VCaP (cell line): ENCODE results near the gene SLC4A1AP.

Experiments used
- H3K27ac ChIP-seq: fragments of 450-650 bp; 2 replicates; pipeline ENCODE4 v1.5.1; 2017
- CTCF ChIP-seq: fragments of 450-650 bp; conservative IDR thresholded peaks from 2 replicates; pipeline ENCODE4 v1.5.1; 2017; ENCODE audit warnings: mild to moderate bottlenecking, moderate library complexity

Gene SLC4A1AP

GRCh38 chr2:27720004-27720551 lies 56.4 kb downstream of the SLC4A1AP start:
- no peak overlapping the region for H3K27ac ChIP-seq
- TF ChIP-seq CTCF, result no peak

- no peak for TF ChIP-seq CTCF
- no peak overlapping the region for H3K27ac ChIP-seq
Observed at GRCh38 chr2:27721335-27721734, 57.6 kb downstream of the SLC4A1AP start.

- no peak overlapping the region for H3K27ac ChIP-seq
Observed at GRCh38 chr2:27721884-27722485, 58.3 kb downstream of the SLC4A1AP start.

GRCh38 chr2:27723372-27724144 lies 59.9 kb downstream of the SLC4A1AP start:
- no peak overlapping the region for H3K27ac ChIP-seq
- peak; percentile 83 for TF ChIP-seq CTCF

More at GRCh38 chr2:27721884-27722485, 58.3 kb downstream of the SLC4A1AP start:
- TF ChIP-seq CTCF, result no peak

GRCh38 chr2:27724191-27724590 lies 60.5 kb downstream of the SLC4A1AP start:
- no peak overlapping the region for H3K27ac ChIP-seq
- no peak for TF ChIP-seq CTCF

- no peak for TF ChIP-seq CTCF
- no peak overlapping the region for H3K27ac ChIP-seq
Observed at GRCh38 chr2:27724905-27725701, 61.4 kb downstream of the SLC4A1AP start.

GRCh38 chr2:27727257-27727656 lies 63.6 kb downstream of the SLC4A1AP start:
- H3K27ac ChIP-seq, result no peak overlapping the region
- no peak for TF ChIP-seq CTCF
